ENCODE data around the gene CRACR2A.

The CRACR2A gene

GRCh38 chr12:3745152-3745551 is 7.8 kb downstream of the CRACR2A start:
- no peak for TF ChIP-seq FOXP2 (optimal IDR thresholded peaks at IDR 0.05; ENCODE audit: borderline replicate concordance, extremely low read depth, extremely low read length, insufficient read depth)
- TF ChIP-seq SIN3A (IDR thresholded peaks at IDR 0.05; ENCODE audit: borderline replicate concordance, insufficient read depth, low read length), result no peak

GRCh38 chr12:3744229-3744901 is 8.5 kb downstream of the CRACR2A start:
- no peak for TF ChIP-seq REST (IDR thresholded peaks at IDR 0.05; ENCODE audit: insufficient read depth in 1 of 2, low read depth in 2 of 2, low read length in 2 of 2)
- TF ChIP-seq POLR2AphosphoS5 (IDR thresholded peaks at IDR 0.05; ENCODE audit: low read depth, low read length), result no peak

GRCh38 chr12:3743803-3744202 is 9.1 kb downstream of the CRACR2A start:
- TF ChIP-seq SIN3A (IDR thresholded peaks at IDR 0.05; ENCODE audit: borderline replicate concordance, insufficient read depth, low read length) (no peak), POLR2AphosphoS5 (IDR thresholded peaks at IDR 0.05; ENCODE audit: low read depth, low read length) (no peak), TAF1 (IDR thresholded peaks at IDR 0.05; ENCODE audit: borderline replicate concordance, insufficient read depth, low read length) (no peak), FOXP2 (optimal IDR thresholded peaks at IDR 0.05; ENCODE audit: borderline replicate concordance, extremely low read depth, extremely low read length, insufficient read depth) (no peak), REST (IDR thresholded peaks at IDR 0.05; ENCODE audit: insufficient read depth in 1 of 2, low read depth in 2 of 2, low read length in 2 of 2) (no peak)

GRCh38 chr12:3741882-3742672 is 10.8 kb downstream of the CRACR2A start:
- no peak for TF ChIP-seq FOXP2 (optimal IDR thresholded peaks at IDR 0.05; ENCODE audit: borderline replicate concordance, extremely low read depth, extremely low read length, insufficient read depth)
- no peak for TF ChIP-seq REST (IDR thresholded peaks at IDR 0.05; ENCODE audit: insufficient read depth in 1 of 2, low read depth in 2 of 2, low read length in 2 of 2)
- no peak for TF ChIP-seq POLR2AphosphoS5 (IDR thresholded peaks at IDR 0.05; ENCODE audit: low read depth, low read length)
- TF ChIP-seq TAF1 (IDR thresholded peaks at IDR 0.05; ENCODE audit: borderline replicate concordance, insufficient read depth, low read length), result no peak

GRCh38 chr12:3740480-3741231 is 12.3 kb downstream of the CRACR2A start:
- TF ChIP-seq TAF1 (IDR thresholded peaks at IDR 0.05; ENCODE audit: borderline replicate concordance, insufficient read depth, low read length) (no peak), POLR2AphosphoS5 (IDR thresholded peaks at IDR 0.05; ENCODE audit: low read depth, low read length) (no peak), REST (IDR thresholded peaks at IDR 0.05; ENCODE audit: insufficient read depth in 1 of 2, low read depth in 2 of 2, low read length in 2 of 2) (no peak)
